ENCODE measurements around the gene FOLR2.
"Not testable (repeated sequence)": the region's sequence is repeated elsewhere in the genome, so short reads cannot be mapped to it uniquely, and the experiment has no call there.

The FOLR2 gene

DNA sequence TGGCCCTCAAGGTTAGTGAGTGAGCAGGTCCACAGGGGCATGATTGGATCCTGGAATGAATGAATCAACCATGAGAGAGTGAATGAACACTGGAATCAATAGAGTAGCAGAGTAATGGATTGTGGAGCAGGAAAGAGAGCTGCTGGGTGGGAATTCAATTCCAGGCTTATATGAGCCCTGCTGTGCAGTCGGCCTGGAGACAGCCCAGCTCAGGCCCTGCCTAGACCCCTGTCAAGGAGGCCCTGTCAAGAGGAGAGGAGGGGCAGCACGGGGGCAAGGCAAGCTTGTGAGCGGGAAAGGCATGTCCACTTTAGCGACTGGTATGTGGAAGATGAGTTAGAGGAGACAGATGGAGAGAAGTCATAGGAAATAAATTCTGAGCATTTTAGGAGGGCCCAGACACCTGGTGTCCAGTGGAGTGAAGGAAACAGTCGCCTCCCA is 25.9 kb upstream of the FOLR2 start:
- ChIA-PET CTCF (interaction anchor here (1.0 to 2.2 kb wide), 7 partner anchors 8 to 229 kb away, joined by 3 to 8 read pairs (median 4); no protein-coding TSS in a partner anchor), POLR2A (no interaction called here)
- TF ChIP-seq, protein P1, sequence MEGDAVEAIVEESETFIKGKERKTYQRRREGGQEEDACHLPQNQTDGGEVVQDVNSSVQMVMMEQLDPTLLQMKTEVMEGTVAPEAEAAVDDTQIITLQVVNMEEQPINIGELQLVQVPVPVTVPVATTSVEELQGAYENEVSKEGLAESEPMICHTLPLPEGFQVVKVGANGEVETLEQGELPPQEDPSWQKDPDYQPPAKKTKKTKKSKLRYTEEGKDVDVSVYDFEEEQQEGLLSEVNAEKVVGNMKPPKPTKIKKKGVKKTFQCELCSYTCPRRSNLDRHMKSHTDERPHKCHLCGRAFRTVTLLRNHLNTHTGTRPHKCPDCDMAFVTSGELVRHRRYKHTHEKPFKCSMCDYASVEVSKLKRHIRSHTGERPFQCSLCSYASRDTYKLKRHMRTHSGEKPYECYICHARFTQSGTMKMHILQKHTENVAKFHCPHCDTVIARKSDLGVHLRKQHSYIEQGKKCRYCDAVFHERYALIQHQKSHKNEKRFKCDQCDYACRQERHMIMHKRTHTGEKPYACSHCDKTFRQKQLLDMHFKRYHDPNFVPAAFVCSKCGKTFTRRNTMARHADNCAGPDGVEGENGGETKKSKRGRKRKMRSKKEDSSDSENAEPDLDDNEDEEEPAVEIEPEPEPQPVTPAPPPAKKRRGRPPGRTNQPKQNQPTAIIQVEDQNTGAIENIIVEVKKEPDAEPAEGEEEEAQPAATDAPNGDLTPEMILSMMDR (IDR thresholded peaks at IDR 0.05; ENCODE audit: insufficient read depth, low read length, missing control alignments): no peak
- no peak for DNase-seq (ENCODE audit: low read depth, low spot score)
- H3K4me3 ChIP-seq (ENCODE audit: low read depth, low read length): no peak overlapping the region

DNA sequence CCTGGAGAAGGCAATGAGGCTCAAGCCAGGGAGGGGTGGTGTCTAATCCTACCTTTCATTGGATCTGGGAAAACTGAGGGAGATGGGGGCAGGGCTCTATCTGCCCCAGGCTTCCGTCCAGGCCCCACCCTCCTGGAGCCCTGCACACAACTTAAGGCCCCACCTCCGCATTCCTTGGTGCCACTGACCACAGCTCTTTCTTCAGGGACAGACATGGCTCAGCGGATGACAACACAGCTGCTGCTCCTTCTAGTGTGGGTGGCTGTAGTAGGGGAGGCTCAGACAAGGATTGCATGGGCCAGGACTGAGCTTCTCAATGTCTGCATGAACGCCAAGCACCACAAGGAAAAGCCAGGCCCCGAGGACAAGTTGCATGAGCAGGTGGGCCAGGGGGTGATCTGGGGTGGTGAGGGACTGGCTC is 24.6 kb upstream of the FOLR2 start, which contains the start of gene FOLR1:
Gene FOLR1 (plus strand): TSS at position 180 of the 421 bp plus-strand sequence. CDS start 34 bp downstream, at position 214.
- no peak for DNase-seq (ENCODE audit: low read depth, low spot score)
- ChIA-PET POLR2A (no interaction called here), CTCF (interaction anchor here (1.0 to 7.5 kb wide), 3 partner anchors 8 to 227 kb away, joined by 3 to 53 read pairs (median 4); no protein-coding TSS in a partner anchor)
- TF ChIP-seq, protein P1 (IDR thresholded peaks at IDR 0.05; ENCODE audit: insufficient read depth, low read length, missing control alignments): no peak
- H3K4me3 ChIP-seq (ENCODE audit: low read depth, low read length): no peak within 1 kb of the TSS

DNA sequence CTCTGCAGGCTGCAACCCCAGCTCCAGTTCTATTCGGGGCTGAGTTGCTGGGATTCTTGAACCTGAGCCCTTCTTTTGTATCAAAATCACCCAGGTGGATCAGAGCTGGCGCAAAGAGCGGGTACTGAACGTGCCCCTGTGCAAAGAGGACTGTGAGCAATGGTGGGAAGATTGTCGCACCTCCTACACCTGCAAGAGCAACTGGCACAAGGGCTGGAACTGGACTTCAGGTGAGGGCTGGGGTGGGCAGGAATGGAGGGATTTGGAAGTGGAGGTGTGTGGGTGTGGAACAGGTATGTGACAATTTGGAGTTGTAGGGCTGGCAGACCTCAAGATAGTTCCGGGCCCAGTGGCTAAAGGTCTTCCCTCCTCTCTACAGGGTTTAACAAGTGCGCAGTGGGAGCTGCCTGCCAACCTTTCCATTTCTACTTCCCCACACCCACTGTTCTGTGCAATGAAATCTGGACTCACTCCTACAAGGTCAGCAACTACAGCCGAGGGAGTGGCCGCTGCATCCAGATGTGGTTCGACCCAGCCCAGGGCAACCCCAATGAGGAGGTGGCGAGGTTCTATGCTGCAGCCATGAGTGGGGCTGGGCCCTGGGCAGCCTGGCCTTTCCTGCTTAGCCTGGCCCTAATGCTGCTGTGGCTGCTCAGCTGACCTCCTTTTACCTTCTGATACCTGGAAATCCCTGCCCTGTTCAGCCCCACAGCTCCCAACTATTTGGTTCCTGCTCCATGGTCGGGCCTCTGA is 20.9 kb upstream of the FOLR2 start:
- ChIA-PET POLR2A (no interaction called here), CTCF (interaction anchor here (7.5 kb wide), 1 partner anchor 12 kb away, joined by 53 read pairs; no protein-coding TSS in a partner anchor)
- DNase-seq (ENCODE audit: low read depth, low spot score): no peak
- no peak overlapping the region for H3K4me3 ChIP-seq (ENCODE audit: low read depth, low read length)
- TF ChIP-seq, protein P1 (IDR thresholded peaks at IDR 0.05; ENCODE audit: insufficient read depth, low read length, missing control alignments): no peak

- DNase-seq (ENCODE audit: low read depth, low spot score); POLR2A ChIA-PET; H3K4me3 ChIP-seq (ENCODE audit: low read depth, low read length); CTCF ChIA-PET: not testable (repeated sequence)
Measured at GRCh38 chr11:72201445-72201844, 15.1 kb upstream of the FOLR2 start.

DNA sequence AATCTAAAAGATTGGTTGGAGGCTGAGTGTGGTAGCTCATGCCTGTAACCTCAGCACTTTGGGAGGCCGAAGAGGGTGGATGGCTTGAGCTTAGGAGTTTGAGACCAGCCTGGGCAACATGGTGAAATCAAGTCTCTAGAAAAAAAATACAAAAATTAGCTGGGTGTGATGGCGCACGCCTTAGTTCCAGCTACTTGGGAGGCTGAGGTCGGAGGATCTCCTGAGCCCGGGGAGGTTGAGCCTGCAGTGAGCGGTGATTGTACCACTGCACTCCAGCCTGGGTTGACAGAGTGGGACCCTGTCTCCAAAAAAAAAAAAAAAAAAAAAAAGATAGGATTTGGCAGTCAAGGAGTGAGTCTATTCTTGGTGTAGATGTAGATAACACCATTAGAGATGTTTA is 14.0 kb upstream of the FOLR2 start:
- TF ChIP-seq, protein P1 (IDR thresholded peaks at IDR 0.05; ENCODE audit: insufficient read depth, low read length, missing control alignments): no peak
- no peak overlapping the region for H3K4me3 ChIP-seq (ENCODE audit: low read depth, low read length)
- CTCF ChIA-PET: no interaction called here
- POLR2A ChIA-PET: no interaction called here
- DNase-seq (ENCODE audit: low read depth, low spot score): no peak

- POLR2A ChIA-PET: no interaction called here
- no peak for DNase-seq (ENCODE audit: low read depth, low spot score)
- H3K4me3 ChIP-seq (ENCODE audit: low read depth, low read length): no peak overlapping the region
- TF ChIP-seq, protein P1 (IDR thresholded peaks at IDR 0.05; ENCODE audit: insufficient read depth, low read length, missing control alignments): no peak
- CTCF ChIA-PET: interaction anchor here (2.1 kb wide), 1 partner anchor 20 kb away, joined by 8 read pairs; no protein-coding TSS in a partner anchor
Measured at GRCh38 chr11:72203163-72203562, 13.4 kb upstream of the FOLR2 start.
